ENCODE measurements around the gene SVBP.

SVBP gene

GRCh38 chr1:42824481-42825035, 7.4 kb upstream of the SVBP start:
- CTCF ChIA-PET: interaction anchor here (0.9 to 2.6 kb wide), 4 partner anchors 11 to 248 kb away, joined by 3 to 11 read pairs (median 6); partner anchors contain the start of gene ZNF691
- no peak for DNase-seq (ENCODE audit: low read depth, low spot score)
- no peak overlapping the region for H3K4me3 ChIP-seq (ENCODE audit: low read depth, low read length)
- TF ChIP-seq CTCF (IDR thresholded peaks at IDR 0.05; ENCODE audit: insufficient read depth, low read length, missing control alignments): no peak
- POLR2A ChIA-PET: no interaction called here

GRCh38 chr1:42822800-42823392, 5.7 kb upstream of the SVBP start:
- ChIA-PET POLR2A (interaction anchor here (1.1 kb wide), 1 partner anchor 56 kb away, joined by 4 read pairs; the partner anchor contains the start of genes C1orf50 and P3H1), CTCF (interaction anchor here (1.1 to 2.8 kb wide), 3 partner anchors 13 to 44 kb away, joined by 3 to 10 read pairs (median 4); partner anchors contain the start of gene ZNF691)
- TF ChIP-seq CTCF (IDR thresholded peaks at IDR 0.05; ENCODE audit: insufficient read depth, low read length, missing control alignments): no peak
- DNase-seq (ENCODE audit: low read depth, low spot score): no peak
- H3K4me3 ChIP-seq (ENCODE audit: low read depth, low read length): no peak overlapping the region

GRCh38 chr1:42821690-42822089, 4.5 kb upstream of the SVBP start:
- no peak for TF ChIP-seq CTCF (IDR thresholded peaks at IDR 0.05; ENCODE audit: insufficient read depth, low read length, missing control alignments)
- DNase-seq (ENCODE audit: low read depth, low spot score): no peak
- no peak overlapping the region for H3K4me3 ChIP-seq (ENCODE audit: low read depth, low read length)
- ChIA-PET POLR2A (no interaction called here), CTCF (interaction anchor here (0.6 to 2.8 kb wide), 3 partner anchors 25 to 240 kb away, joined by 3 to 12 read pairs (median 10); partner anchors contain the start of gene ZNF691)

GRCh38 chr1:42820813-42821212, 3.6 kb upstream of the SVBP start:
- TF ChIP-seq CTCF (IDR thresholded peaks at IDR 0.05; ENCODE audit: insufficient read depth, low read length, missing control alignments): no peak
- no peak overlapping the region for H3K4me3 ChIP-seq (ENCODE audit: low read depth, low read length)
- ChIA-PET POLR2A (no interaction called here), CTCF (interaction anchor here (1.0 to 2.8 kb wide), 2 partner anchors 26 to 30 kb away, joined by 3 to 12 read pairs; partner anchors contain the start of gene ZNF691)
- DNase-seq (ENCODE audit: low read depth, low spot score): no peak

GRCh38 chr1:42817976-42818375, 779 bp upstream of the SVBP start:
- POLR2A ChIA-PET: interaction anchor here (0.6 to 1.2 kb wide), 2 partner anchors 26 to 51 kb away, joined by 3 to 9 read pairs; partner anchors contain the start of genes C1orf50 and P3H1
- TF ChIP-seq CTCF (IDR thresholded peaks at IDR 0.05; ENCODE audit: insufficient read depth, low read length, missing control alignments): no peak
- H3K4me3 ChIP-seq (ENCODE audit: low read depth, low read length): no peak overlapping the region
- no peak for DNase-seq (ENCODE audit: low read depth, low spot score)
- CTCF ChIA-PET: interaction anchor here (0.9 to 3.8 kb wide), 3 partner anchors 10 to 29 kb away, joined by 3 to 16 read pairs (median 5); partner anchors contain the start of gene ZNF691

- TF ChIP-seq CTCF (IDR thresholded peaks at IDR 0.05; ENCODE audit: insufficient read depth, low read length, missing control alignments): no peak
- ChIA-PET POLR2A (interaction anchor here (0.6 to 1.2 kb wide), 2 partner anchors 27 to 50 kb away, joined by 3 to 9 read pairs; partner anchors contain the start of genes C1orf50 and P3H1), CTCF (interaction anchor here (0.9 to 3.8 kb wide), 3 partner anchors 9 to 29 kb away, joined by 3 to 16 read pairs (median 5); partner anchors contain the start of gene ZNF691)
- H3K4me3 ChIP-seq (ENCODE audit: low read depth, low read length): peak overlapping the region; percentile 47
- no peak for DNase-seq (ENCODE audit: low read depth, low spot score)
Observed at GRCh38 chr1:42817440-42817767, 207 bp upstream of the SVBP start.
